Colon (tissue), 2 donors: ENCODE results near the gene ESPN.
"Not testable (repeated sequence)": the region's sequence is repeated elsewhere in the genome, so short reads cannot be mapped to it uniquely, and the experiment has no call there.

Experiments used
- FAIRE-seq: peaks from 2 replicates; lab custom pipeline; 2012; peaks lifted over from hg19 to GRCh38; lab: Jason Lieb, UNC
- donor health status: control.
- donor health status: control.

Gene ESPN

GRCh38 chr1:6447818-6448748, 23.5 kb downstream of the ESPN start:
- FAIRE-seq, result no peak

GRCh38 chr1:6448749-6449631, 24.4 kb downstream of the ESPN start:
- FAIRE-seq, result no peak

- FAIRE-seq, result no peak
These were observed 25.5 kb downstream of the ESPN start for GRCh38 chr1:6450005-6450450.

GRCh38 chr1:6450486-6450885, 25.9 kb downstream of the ESPN start:
- FAIRE-seq, result not testable (repeated sequence)

GRCh38 chr1:6450943-6451373, 26.4 kb downstream of the ESPN start:
- no peak for FAIRE-seq

- not testable (repeated sequence) for FAIRE-seq
These were observed 29.6 kb downstream of the ESPN start for GRCh38 chr1:6453895-6454855.

- no peak for FAIRE-seq
These were observed 30.5 kb downstream of the ESPN start for GRCh38 chr1:6454856-6455751.

GRCh38 chr1:6455752-6456520, 31.4 kb downstream of the ESPN start:
- FAIRE-seq, result not testable (repeated sequence)

GRCh38 chr1:6456800-6457466, 32.4 kb downstream of the ESPN start:
- no peak for FAIRE-seq

- FAIRE-seq, result no peak
These were observed 35.3 kb downstream of the ESPN start for GRCh38 chr1:6459850-6460265.

GRCh38 chr1:6460301-6461050, 35.9 kb downstream of the ESPN start:
- no peak for FAIRE-seq

GRCh38 chr1:6461051-6461530, 36.5 kb downstream of the ESPN start:
- no peak for FAIRE-seq

GRCh38 chr1:6461538-6462411, 37.2 kb downstream of the ESPN start:
- FAIRE-seq, result no peak

- FAIRE-seq, result no peak
These were observed 38.0 kb downstream of the ESPN start for GRCh38 chr1:6462412-6463119.

GRCh38 chr1:6463120-6463412, 38.5 kb downstream of the ESPN start:
- FAIRE-seq, result no peak

- no peak for FAIRE-seq
These were observed 39.9 kb downstream of the ESPN start for GRCh38 chr1:6464514-6464836.

- no peak for FAIRE-seq
These were observed 40.3 kb downstream of the ESPN start for GRCh38 chr1:6464915-6465314.
